Activated CD4-positive, alpha-beta T cell treated with anti-CD3 and anti-CD28 coated beads, Interleukin-2, Interleukin-6, amounts not matched to agents 100 ng/mL and 50 ng/mL, durations not matched to agents 16 hours and 8 hours (primary cell): Measurements from ENCODE around the gene TBL1X.

Experiments used
- DNase-seq: peaks from one replicate; pipeline ENCODE4 v3.0.0-alpha.2; 2020

Gene TBL1X

GRCh38 chrX:9638871-9639270 lies 174.0 kb downstream of the TBL1X start:
- no peak for DNase-seq

- no peak for DNase-seq
These were observed 177.6 kb downstream of the TBL1X start for GRCh38 chrX:9642270-9642995.

GRCh38 chrX:9643807-9644206 lies 178.9 kb downstream of the TBL1X start:
- DNase-seq: no peak

- peak; percentile 11 for DNase-seq
These were observed 179.5 kb downstream of the TBL1X start for GRCh38 chrX:9644335-9644734.

GRCh38 chrX:9646471-9647224 lies 181.8 kb downstream of the TBL1X start:
- DNase-seq: no peak

- DNase-seq: no peak
These were observed 182.6 kb downstream of the TBL1X start for GRCh38 chrX:9647431-9647830.

GRCh38 chrX:9650091-9650490 lies 185.2 kb downstream of the TBL1X start:
- no peak for DNase-seq

- DNase-seq: no peak
These were observed 186.9 kb downstream of the TBL1X start for GRCh38 chrX:9651737-9652136.

GRCh38 chrX:9654929-9655328 lies 190.1 kb downstream of the TBL1X start:
- DNase-seq: no peak

- no peak for DNase-seq
These were observed 191.4 kb downstream of the TBL1X start for GRCh38 chrX:9656277-9656676.

GRCh38 chrX:9656871-9657270 lies 192.0 kb downstream of the TBL1X start:
- DNase-seq: no peak

GRCh38 chrX:9657590-9658256 lies 192.9 kb downstream of the TBL1X start:
- DNase-seq: no peak

- no peak for DNase-seq
These were observed 193.6 kb downstream of the TBL1X start for GRCh38 chrX:9658409-9658808.

- no peak for DNase-seq
These were observed 194.8 kb downstream of the TBL1X start for GRCh38 chrX:9659571-9660195.

GRCh38 chrX:9662148-9662547 lies 197.3 kb downstream of the TBL1X start:
- DNase-seq: no peak

- no peak for DNase-seq
These were observed 198.4 kb downstream of the TBL1X start for GRCh38 chrX:9663216-9663615.

- DNase-seq: no peak
These were observed 199.4 kb downstream of the TBL1X start for GRCh38 chrX:9664224-9664623.

- no peak for DNase-seq
These were observed 200.3 kb downstream of the TBL1X start for GRCh38 chrX:9665113-9665512.

GRCh38 chrX:9668537-9668936 lies 203.7 kb downstream of the TBL1X start:
- DNase-seq: no peak

- no peak for DNase-seq
These were observed 205.4 kb downstream of the TBL1X start for GRCh38 chrX:9670136-9670814.

- DNase-seq: no peak
These were observed 207.1 kb downstream of the TBL1X start for GRCh38 chrX:9671998-9672397.

GRCh38 chrX:9676306-9676705 lies 211.4 kb downstream of the TBL1X start:
- no peak for DNase-seq

GRCh38 chrX:9676738-9677097 lies 211.9 kb downstream of the TBL1X start:
- DNase-seq: no peak
